Measurements from ENCODE around the gene TAF1C. TPM values are rescaled to one million over a fixed set of nuclear protein-coding genes. Genes with fewer than 3 reads are reported as not detected.

Gene TAF1C
- polyA plus RNA-seq, 1 of the 3 experiments (the other 2 are of a cell fraction), result 49.3 TPM

GRCh38 chr16:84228256-84228838 is 41.5 kb upstream of the TAF1C start (continued):
- TF ChIP-seq, protein P1, sequence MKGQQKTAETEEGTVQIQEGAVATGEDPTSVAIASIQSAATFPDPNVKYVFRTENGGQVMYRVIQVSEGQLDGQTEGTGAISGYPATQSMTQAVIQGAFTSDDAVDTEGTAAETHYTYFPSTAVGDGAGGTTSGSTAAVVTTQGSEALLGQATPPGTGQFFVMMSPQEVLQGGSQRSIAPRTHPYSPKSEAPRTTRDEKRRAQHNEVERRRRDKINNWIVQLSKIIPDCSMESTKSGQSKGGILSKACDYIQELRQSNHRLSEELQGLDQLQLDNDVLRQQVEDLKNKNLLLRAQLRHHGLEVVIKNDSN (IDR thresholded peaks at IDR 0.05; ENCODE audit: borderline replicate concordance, low read depth), result no peak
- TF ChIP-seq, protein P2, sequence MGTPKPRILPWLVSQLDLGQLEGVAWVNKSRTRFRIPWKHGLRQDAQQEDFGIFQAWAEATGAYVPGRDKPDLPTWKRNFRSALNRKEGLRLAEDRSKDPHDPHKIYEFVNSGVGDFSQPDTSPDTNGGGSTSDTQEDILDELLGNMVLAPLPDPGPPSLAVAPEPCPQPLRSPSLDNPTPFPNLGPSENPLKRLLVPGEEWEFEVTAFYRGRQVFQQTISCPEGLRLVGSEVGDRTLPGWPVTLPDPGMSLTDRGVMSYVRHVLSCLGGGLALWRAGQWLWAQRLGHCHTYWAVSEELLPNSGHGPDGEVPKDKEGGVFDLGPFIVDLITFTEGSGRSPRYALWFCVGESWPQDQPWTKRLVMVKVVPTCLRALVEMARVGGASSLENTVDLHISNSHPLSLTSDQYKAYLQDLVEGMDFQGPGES (IDR thresholded peaks at IDR 0.05; ENCODE audit: low read depth, low read length), result no peak
- TF ChIP-seq, protein P3, sequence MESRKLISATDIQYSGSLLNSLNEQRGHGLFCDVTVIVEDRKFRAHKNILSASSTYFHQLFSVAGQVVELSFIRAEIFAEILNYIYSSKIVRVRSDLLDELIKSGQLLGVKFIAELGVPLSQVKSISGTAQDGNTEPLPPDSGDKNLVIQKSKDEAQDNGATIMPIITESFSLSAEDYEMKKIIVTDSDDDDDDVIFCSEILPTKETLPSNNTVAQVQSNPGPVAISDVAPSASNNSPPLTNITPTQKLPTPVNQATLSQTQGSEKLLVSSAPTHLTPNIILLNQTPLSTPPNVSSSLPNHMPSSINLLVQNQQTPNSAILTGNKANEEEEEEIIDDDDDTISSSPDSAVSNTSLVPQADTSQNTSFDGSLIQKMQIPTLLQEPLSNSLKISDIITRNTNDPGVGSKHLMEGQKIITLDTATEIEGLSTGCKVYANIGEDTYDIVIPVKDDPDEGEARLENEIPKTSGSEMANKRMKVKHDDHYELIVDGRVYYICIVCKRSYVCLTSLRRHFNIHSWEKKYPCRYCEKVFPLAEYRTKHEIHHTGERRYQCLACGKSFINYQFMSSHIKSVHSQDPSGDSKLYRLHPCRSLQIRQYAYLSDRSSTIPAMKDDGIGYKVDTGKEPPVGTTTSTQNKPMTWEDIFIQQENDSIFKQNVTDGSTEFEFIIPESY (IDR thresholded peaks at IDR 0.05; ENCODE audit: borderline replicate concordance, low read depth), result no peak
- no peak for TF ChIP-seq YY1 (IDR thresholded peaks at IDR 0.05; ENCODE audit: low read depth)
- TF ChIP-seq PBX3 (IDR thresholded peaks at IDR 0.05), result 0 out of 2 replicates have a peak, but pooled peaks have one; percentile 3

DNA sequence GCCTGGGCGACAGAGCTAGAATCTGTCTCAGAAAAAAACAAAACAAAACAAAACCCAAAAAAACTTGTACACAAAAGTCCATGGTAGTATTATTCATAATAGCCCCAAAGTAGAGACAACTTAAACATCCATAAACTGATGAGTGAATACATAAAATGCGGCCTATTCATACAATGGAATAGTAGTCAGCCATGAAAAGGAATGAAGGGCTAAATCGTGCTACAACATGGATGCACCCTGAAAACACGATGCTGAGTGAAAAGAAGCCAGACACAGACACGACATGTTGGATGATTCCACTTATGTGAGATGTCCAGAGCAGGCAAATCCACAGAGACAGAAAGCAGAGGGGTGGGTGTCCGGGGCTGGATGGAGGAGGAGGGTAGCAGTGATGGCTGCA is 40.7 kb upstream of the TAF1C start:
- CTCF ChIA-PET, result no interaction called here
- no peaks in the 10 kb centered on the region for H3K9me3 ChIP-seq
- DNase-seq, result no peak
- H3K79me2 ChIP-seq (ENCODE audit: insufficient read depth), result no peaks in the 10 kb centered on the region
- peak overlapping the region; percentile 59; the same call in 1 of the 2 replicates for H2AFZ ChIP-seq (ENCODE audit: low read depth)
- no peaks in the 10 kb centered on the region for H4K20me1 ChIP-seq (ENCODE audit: insufficient read depth)
- peak overlapping the region; percentile 74 for H3K4me2 ChIP-seq
- H3K4me1 ChIP-seq (ENCODE audit: control insufficient read depth in 1 of 2, insufficient read depth in 2 of 2, low read depth in 1 of 2, low read length in 1 of 2), result peaks cover 5 to 21% of the 10 kb centered on the region in 2 experiments; a peak in 2 of 4 replicates
- no peak overlapping the region for H3K4me3 ChIP-seq (ENCODE audit: low read depth in 2 of 2, low read length in 1 of 2)
- H3K36me3 ChIP-seq (replicated peaks in 1 of 2; ENCODE audit: control insufficient read depth in 1 of 2, insufficient read depth in 2 of 2, low read length in 1 of 2), result no peaks in the 10 kb centered on the region
- peak overlapping the region in 1 of 2 experiments; percentile 76; a peak in 2 of 4 replicates for H3K27ac ChIP-seq (ENCODE audit: low read depth in 2 of 2, low read length in 1 of 2)
- no peaks in the 10 kb centered on the region for H3K9me2 ChIP-seq
- POLR2A ChIA-PET, result no interaction called here
- H3F3A ChIP-seq (replicated peaks; ENCODE audit: insufficient read depth), result peaks cover 3% of the 10 kb centered on the region
- no peaks in the 10 kb centered on the region for H3K27me3 ChIP-seq (ENCODE audit: insufficient read depth)
- 0 out of 2 replicates have a peak overlapping the region, but pooled peaks have one; percentile 0 for H3K9ac ChIP-seq
- 86% methylated on average over 6 of the region's 6 CpGs for WGBS (ENCODE audit: low lambda C conversion rate)
- TF ChIP-seq, protein P4, sequence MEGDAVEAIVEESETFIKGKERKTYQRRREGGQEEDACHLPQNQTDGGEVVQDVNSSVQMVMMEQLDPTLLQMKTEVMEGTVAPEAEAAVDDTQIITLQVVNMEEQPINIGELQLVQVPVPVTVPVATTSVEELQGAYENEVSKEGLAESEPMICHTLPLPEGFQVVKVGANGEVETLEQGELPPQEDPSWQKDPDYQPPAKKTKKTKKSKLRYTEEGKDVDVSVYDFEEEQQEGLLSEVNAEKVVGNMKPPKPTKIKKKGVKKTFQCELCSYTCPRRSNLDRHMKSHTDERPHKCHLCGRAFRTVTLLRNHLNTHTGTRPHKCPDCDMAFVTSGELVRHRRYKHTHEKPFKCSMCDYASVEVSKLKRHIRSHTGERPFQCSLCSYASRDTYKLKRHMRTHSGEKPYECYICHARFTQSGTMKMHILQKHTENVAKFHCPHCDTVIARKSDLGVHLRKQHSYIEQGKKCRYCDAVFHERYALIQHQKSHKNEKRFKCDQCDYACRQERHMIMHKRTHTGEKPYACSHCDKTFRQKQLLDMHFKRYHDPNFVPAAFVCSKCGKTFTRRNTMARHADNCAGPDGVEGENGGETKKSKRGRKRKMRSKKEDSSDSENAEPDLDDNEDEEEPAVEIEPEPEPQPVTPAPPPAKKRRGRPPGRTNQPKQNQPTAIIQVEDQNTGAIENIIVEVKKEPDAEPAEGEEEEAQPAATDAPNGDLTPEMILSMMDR (IDR thresholded peaks at IDR 0.05), result no peak
- TF ChIP-seq MXI1 (IDR thresholded peaks at IDR 0.05; ENCODE audit: low read depth, low read length) (no peak), JUND (IDR thresholded peaks at IDR 0.05) (no peak), FOSL2 (IDR thresholded peaks at IDR 0.05; ENCODE audit: borderline replicate concordance, low read depth) (no peak), SMC3 (IDR thresholded peaks at IDR 0.05; ENCODE audit: low read depth, low read length) (no peak), EP300 (IDR thresholded peaks at IDR 0.05; ENCODE audit: borderline replicate concordance in 1 of 2, low read depth in 1 of 2, low read length in 1 of 2) (no peak), GATA2 (CRISPR knock-in tag; IDR thresholded peaks at IDR 0.05) (no peak), RAD21 (IDR thresholded peaks at IDR 0.05; ENCODE audit: low read length) (no peak), FOXM1 (IDR thresholded peaks at IDR 0.05; ENCODE audit: low read depth) (no peak), SIN3A (IDR thresholded peaks at IDR 0.05; ENCODE audit: borderline replicate concordance, low read depth, low read length) (no peak), NFIC (IDR thresholded peaks at IDR 0.05; ENCODE audit: borderline replicate concordance) (no peak), RCOR1 (IDR thresholded peaks at IDR 0.05; ENCODE audit: low read length) (no peak), MEF2A (IDR thresholded peaks at IDR 0.05; ENCODE audit: borderline replicate concordance, low read depth) (no peak), CHD2 (IDR thresholded peaks at IDR 0.05; ENCODE audit: low read length, partially characterized antibody) (no peak), PBX3 (IDR thresholded peaks at IDR 0.05) (no peak)
- TF ChIP-seq, protein P2 (IDR thresholded peaks at IDR 0.05; ENCODE audit: low read depth, low read length), result no peak
